ENCODE results near the gene MAP3K14.

- TF ChIP-seq, protein P1, sequence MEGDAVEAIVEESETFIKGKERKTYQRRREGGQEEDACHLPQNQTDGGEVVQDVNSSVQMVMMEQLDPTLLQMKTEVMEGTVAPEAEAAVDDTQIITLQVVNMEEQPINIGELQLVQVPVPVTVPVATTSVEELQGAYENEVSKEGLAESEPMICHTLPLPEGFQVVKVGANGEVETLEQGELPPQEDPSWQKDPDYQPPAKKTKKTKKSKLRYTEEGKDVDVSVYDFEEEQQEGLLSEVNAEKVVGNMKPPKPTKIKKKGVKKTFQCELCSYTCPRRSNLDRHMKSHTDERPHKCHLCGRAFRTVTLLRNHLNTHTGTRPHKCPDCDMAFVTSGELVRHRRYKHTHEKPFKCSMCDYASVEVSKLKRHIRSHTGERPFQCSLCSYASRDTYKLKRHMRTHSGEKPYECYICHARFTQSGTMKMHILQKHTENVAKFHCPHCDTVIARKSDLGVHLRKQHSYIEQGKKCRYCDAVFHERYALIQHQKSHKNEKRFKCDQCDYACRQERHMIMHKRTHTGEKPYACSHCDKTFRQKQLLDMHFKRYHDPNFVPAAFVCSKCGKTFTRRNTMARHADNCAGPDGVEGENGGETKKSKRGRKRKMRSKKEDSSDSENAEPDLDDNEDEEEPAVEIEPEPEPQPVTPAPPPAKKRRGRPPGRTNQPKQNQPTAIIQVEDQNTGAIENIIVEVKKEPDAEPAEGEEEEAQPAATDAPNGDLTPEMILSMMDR (IDR thresholded peaks at IDR 0.05; ENCODE audit: insufficient read depth, low read length, poor library complexity, severe bottlenecking) = no peak
- no peak for TF ChIP-seq EZH2phosphoT487 (conservative IDR thresholded peaks at IDR 0.05; ENCODE audit: low read length)
Measured at GRCh38 chr17:45266372-45266926, 50.4 kb downstream of the MAP3K14 start.
